GM12878 (cell line): ENCODE results near the gene ELMOD3. TPM values are rescaled to one million over a fixed set of nuclear protein-coding genes. Genes with fewer than 3 reads are reported as not detected.

Experiments used
- ATAC-seq: fragments of 200-7000 bp; cut with Tn5 transposase; 3 replicates; pipeline ENCODE4 v1.9.1; 2020; ENCODE audit warnings: mild to moderate bottlenecking, moderate library complexity
- BruUV-seq: library from RNA; stranded (reverse); fragments of 400-500 nt; replicated peaks from 2 replicates; lab custom pipeline; 2021; lab: Mats Ljungman, UMichigan
- CTCF ChIA-PET: fragments of 300-600 bp; sonication (Branson Sonifier 250); formaldehyde crosslinking; extraction: SDS; loops from one replicate; lab custom pipeline; 2021; ENCODE audit warnings: inconsistent platforms; lab: Yijun Ruan, JAX
- POLR2A ChIA-PET: fragments of 350-600 bp; formaldehyde crosslinking; extraction: SDS; loops from one replicate; lab custom pipeline; 2021; ENCODE audit warnings: inconsistent platforms; lab: Charles Lee
- RAD21 ChIA-PET: fragments of 300-600 bp; sonication (Branson Sonifier 250); formaldehyde crosslinking; loops from one replicate; lab custom pipeline; 2023; ENCODE audit warnings: antibody characterized with exemption; ENCODE audit not compliant: unreplicated experiment; lab: Charles Lee
- SMC1A ChIA-PET: fragments of 300-600 bp; sonication (Branson Sonifier 250); formaldehyde crosslinking; loops from one replicate; lab custom pipeline; 2023; ENCODE audit not compliant: unreplicated experiment, uncharacterized antibody; lab: Charles Lee
- DNase-seq: peaks from one replicate; pipeline ENCODE4 v3.0.0-alpha.2; 2011; ENCODE audit warnings: low read depth, low spot score
- FAIRE-seq: peaks from 3 replicates; lab custom pipeline; 2011; peaks lifted over from hg19 to GRCh38; lab: Jason Lieb, UNC
- H2AFZ ChIP-seq: 2 replicates; pipeline ENCODE4 v1.6.0; 2011; ENCODE audit warnings: low read depth, low read length, control low read depth; ENCODE audit not compliant: control insufficient read depth
- H3K27ac ChIP-seq: 2 replicates; pipeline ENCODE4 v1.5.1; 2011; ENCODE audit warnings: control low read depth; ENCODE audit not compliant: control insufficient read depth, insufficient read depth
- H3K27me3 ChIP-seq, 2 experiments: replicated peaks in 1 of 2; 2 replicates each; pipeline versions ENCODE4 v1.6.0 to v1.6.1; 2011; ENCODE audit warnings: low read length in 1 of 2; ENCODE audit not compliant: control insufficient read depth in 2 of 2, insufficient read depth in 2 of 2
- H3K36me3 ChIP-seq, 2 experiments: 2 replicates each; pipeline ENCODE4 v1.5.1; 2011; ENCODE audit warnings: low read length in 1 of 2; ENCODE audit not compliant: control insufficient read depth in 2 of 2, insufficient read depth in 2 of 2
- H3K4me1 ChIP-seq: 2 replicates; pipeline ENCODE4 v1.6.1; 2011; ENCODE audit warnings: mild to moderate bottlenecking, low read length, moderate library complexity, mixed read lengths; ENCODE audit not compliant: control insufficient read depth, insufficient read depth
- H3K4me2 ChIP-seq: 2 replicates; pipeline ENCODE4 v1.6.0; 2011; ENCODE audit warnings: control low read depth; ENCODE audit not compliant: control insufficient read depth, insufficient read depth
- H3K4me3 ChIP-seq: fragments of 200-600 bp; sonication (generic); 2 replicates; pipeline ENCODE4 v1.5.1; 2016
- H3K79me2 ChIP-seq: 2 replicates; pipeline ENCODE4 v1.6.0; 2011; ENCODE audit warnings: low read length; ENCODE audit not compliant: control insufficient read depth, insufficient read depth
- H3K9ac ChIP-seq: 2 replicates; pipeline ENCODE4 v1.8.0; 2011; ENCODE audit warnings: low read length, control low read depth, mixed read lengths; ENCODE audit not compliant: control insufficient read depth, insufficient read depth
- H3K9me3 ChIP-seq: replicated peaks from 3 replicates; pipeline ENCODE4 v1.5.1; 2011; ENCODE audit warnings: mild to moderate bottlenecking, low read length; ENCODE audit not compliant: control insufficient read depth, insufficient read depth
- H4K20me1 ChIP-seq: 2 replicates; pipeline ENCODE4 v1.6.0; 2011; ENCODE audit not compliant: control insufficient read depth, insufficient read depth
- BHLHE40 ChIP-seq, 2 experiments: fragments of 450-650 bp in 1 of 2; IDR thresholded peaks; 2 replicates each; pipeline ENCODE4 v1.6.1; 2011 to 2017; ENCODE audit warnings: low read depth in 2 of 2, borderline replicate concordance in 1 of 2, improper control_type of control experiment in 1 of 2, low read length in 1 of 2, mild to moderate bottlenecking in 1 of 2
- CBFB ChIP-seq: IDR thresholded peaks from 2 replicates; pipeline ENCODE4 v1.6.1; 2016; ENCODE audit warnings: antibody characterized with exemption, low read depth
- EED ChIP-seq: sonication (generic); IDR thresholded peaks from 2 replicates; pipeline ENCODE4 v1.6.1; 2016; ENCODE audit warnings: antibody characterized with exemption, low read depth
- ETV6 ChIP-seq, 2 experiments: fragments of 450-650 bp in 1 of 2; IDR thresholded peaks in 1 of 2; conservative IDR thresholded peaks in 1 of 2; 2 replicates each; pipeline ENCODE4 v1.6.1; 2014; ENCODE audit warnings: antibody characterized with exemption in 1 of 2, borderline replicate concordance in 1 of 2, low read depth in 1 of 2, mild to moderate bottlenecking in 1 of 2, moderate library complexity in 1 of 2
- KDM1A ChIP-seq: fragments of 200-600 bp; sonication (generic); IDR thresholded peaks from 2 replicates; pipeline ENCODE4 v1.6.1; 2016; ENCODE audit warnings: borderline replicate concordance
- NR2C2 ChIP-seq: IDR thresholded peaks from 2 replicates; pipeline ENCODE4 v1.6.1; 2011; ENCODE audit warnings: borderline replicate concordance, low read depth; ENCODE audit not compliant: control insufficient read depth, insufficient read length
- NR2F1 ChIP-seq: fragments of 450-650 bp; conservative IDR thresholded peaks from 2 replicates; pipeline ENCODE4 v1.6.1; 2017; ENCODE audit warnings: mild to moderate bottlenecking
- SREBF1 ChIP-seq: IDR thresholded peaks from 2 replicates; pipeline ENCODE4 v1.6.1; 2012; ENCODE audit warnings: mild to moderate bottlenecking, low read length
- WGBS: methylation state at CpG from one replicate; pipeline ENCODE4 v1.1.6; 2016; ENCODE audit warnings: low lambda C conversion rate; ENCODE audit not compliant: insufficient replicate concordance, insufficient coverage; ENCODE audit errors: missing lambda C conversion rate; 5-methylcytosine and 5-hydroxymethylcytosine counted together
- in situ Hi-C: fragments of 300-500 bp; cut with MboI; formaldehyde crosslinking; loops from 9 replicates; pipeline ENCODE4 v1.14.3; 2018; ENCODE audit warnings: mixed read lengths
- intact Hi-C: fragments of 100-400 bp; cut with micrococcal nuclease; formaldehyde crosslinking; loops from one replicate; pipeline ENCODE4 v1.14.2; 2022; ENCODE audit not compliant: unreplicated experiment
- polyA plus RNA-seq, 11 experiments: library from polyadenylated mRNA; depleted of rRNA in 4 of 11; unstranded in 6 of 11; stranded (reverse) in 5 of 11; fragments of >200 nt; fragmentation: Nextera tagmentation in 4 of 11; fragmentation: Illumina TruSeq in 1 of 11; extraction: Ambion mirVana in 4 of 11; extraction: Trizol in 1 of 11; gene quantifications; 1 replicate in 1 of 11; 2 replicates in 10 of 11; pipeline versions ENCODE4 v1.2.1 to v1.2.3, GENCODE V29; 2011 to 2016; ENCODE audit warnings: inconsistent platforms in 2 of 11, missing spikeins in 2 of 11, low read depth in 1 of 11
- total RNA-seq, 4 experiments: library from RNA; depleted of rRNA in 3 of 4; stranded (reverse); fragments of >200 nt in 3 of 4; fragmentation: Illumina TruSeq in 1 of 4; extraction: Trizol in 1 of 4; gene quantifications; 2 replicates each; pipeline versions ENCODE4 v1.2.1 to v1.2.3, GENCODE V29; 2013 to 2021
- TF ChIP-seq, protein P1 (sequence below): fragments of 450-650 bp; IDR thresholded peaks from 2 replicates; pipeline ENCODE4 v1.6.1; 2017; ENCODE audit warnings: mild to moderate bottlenecking
- TF ChIP-seq, protein P2 (sequence below): fragments of 450-650 bp; conservative IDR thresholded peaks from 2 replicates; pipeline ENCODE4 v1.6.1; 2017; ENCODE audit warnings: mild to moderate bottlenecking, moderate library complexity
- TF ChIP-seq, protein P3 (sequence below): fragments of 450-650 bp; IDR thresholded peaks from 2 replicates; pipeline ENCODE4 v1.6.1; 2017; ENCODE audit warnings: mild to moderate bottlenecking, moderate library complexity

Gene ELMOD3
- total and polyA plus RNA-seq, 10 of the 15 experiments (the other 5 are each of a cell fraction or from before 2014, with no cell fraction given): 1.2 to 19.1 (median 12.5) TPM

DNA sequence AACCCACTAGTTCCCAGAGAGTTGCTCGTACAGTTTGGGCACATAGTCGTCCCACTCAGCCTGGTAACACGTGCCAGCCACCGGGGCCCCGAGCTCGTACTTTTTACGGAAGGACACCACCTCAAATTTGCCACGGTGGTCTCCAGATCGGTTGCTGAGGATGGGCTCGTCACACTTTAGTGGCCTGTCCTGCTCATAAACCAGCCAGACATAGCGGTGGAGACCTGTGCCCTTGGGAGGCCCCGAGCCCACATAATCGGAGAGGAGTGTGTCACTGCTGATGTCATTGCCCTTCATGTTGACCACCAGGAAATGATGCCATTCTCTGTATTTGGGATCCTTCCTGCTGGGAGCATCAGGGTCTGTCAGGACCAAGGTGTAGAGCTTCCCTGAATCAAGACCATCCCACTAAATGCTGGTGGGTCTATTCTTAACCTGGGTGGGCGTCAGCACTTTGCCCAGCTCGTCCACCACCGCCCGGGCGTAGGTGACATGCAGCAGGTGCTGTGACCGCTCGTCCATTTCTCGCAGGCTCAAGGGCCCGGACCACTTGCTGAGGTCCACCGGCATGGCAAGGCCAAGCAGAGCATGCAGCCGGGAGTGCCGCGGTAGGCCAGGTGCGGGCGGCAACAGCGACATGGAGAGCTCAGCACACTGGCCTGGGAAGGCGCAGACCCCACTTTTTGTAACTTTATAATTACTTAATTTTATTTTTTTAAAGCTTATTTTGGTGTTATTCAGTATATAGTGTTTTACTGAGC, 13.1 kb upstream of the ELMOD3 start (continued):
- TF ChIP-seq, protein P1, sequence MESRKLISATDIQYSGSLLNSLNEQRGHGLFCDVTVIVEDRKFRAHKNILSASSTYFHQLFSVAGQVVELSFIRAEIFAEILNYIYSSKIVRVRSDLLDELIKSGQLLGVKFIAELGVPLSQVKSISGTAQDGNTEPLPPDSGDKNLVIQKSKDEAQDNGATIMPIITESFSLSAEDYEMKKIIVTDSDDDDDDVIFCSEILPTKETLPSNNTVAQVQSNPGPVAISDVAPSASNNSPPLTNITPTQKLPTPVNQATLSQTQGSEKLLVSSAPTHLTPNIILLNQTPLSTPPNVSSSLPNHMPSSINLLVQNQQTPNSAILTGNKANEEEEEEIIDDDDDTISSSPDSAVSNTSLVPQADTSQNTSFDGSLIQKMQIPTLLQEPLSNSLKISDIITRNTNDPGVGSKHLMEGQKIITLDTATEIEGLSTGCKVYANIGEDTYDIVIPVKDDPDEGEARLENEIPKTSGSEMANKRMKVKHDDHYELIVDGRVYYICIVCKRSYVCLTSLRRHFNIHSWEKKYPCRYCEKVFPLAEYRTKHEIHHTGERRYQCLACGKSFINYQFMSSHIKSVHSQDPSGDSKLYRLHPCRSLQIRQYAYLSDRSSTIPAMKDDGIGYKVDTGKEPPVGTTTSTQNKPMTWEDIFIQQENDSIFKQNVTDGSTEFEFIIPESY: no peak
- TF ChIP-seq NR2C2 (no peak), SREBF1 (no peak), KDM1A (no peak), EED (no peak), BHLHE40 (IDR thresholded peaks at IDR 0.05; ENCODE audit: borderline replicate concordance in 1 of 2, low read depth in 2 of 2, low read length in 1 of 2) (no peak), CBFB (no peak)
- TF ChIP-seq, protein P2, sequence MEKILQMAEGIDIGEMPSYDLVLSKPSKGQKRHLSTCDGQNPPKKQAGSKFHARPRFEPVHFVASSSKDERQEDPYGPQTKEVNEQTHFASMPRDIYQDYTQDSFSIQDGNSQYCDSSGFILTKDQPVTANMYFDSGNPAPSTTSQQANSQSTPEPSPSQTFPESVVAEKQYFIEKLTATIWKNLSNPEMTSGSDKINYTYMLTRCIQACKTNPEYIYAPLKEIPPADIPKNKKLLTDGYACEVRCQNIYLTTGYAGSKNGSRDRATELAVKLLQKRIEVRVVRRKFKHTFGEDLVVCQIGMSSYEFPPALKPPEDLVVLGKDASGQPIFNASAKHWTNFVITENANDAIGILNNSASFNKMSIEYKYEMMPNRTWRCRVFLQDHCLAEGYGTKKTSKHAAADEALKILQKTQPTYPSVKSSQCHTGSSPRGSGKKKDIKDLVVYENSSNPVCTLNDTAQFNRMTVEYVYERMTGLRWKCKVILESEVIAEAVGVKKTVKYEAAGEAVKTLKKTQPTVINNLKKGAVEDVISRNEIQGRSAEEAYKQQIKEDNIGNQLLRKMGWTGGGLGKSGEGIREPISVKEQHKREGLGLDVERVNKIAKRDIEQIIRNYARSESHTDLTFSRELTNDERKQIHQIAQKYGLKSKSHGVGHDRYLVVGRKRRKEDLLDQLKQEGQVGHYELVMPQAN: no peak

DNA sequence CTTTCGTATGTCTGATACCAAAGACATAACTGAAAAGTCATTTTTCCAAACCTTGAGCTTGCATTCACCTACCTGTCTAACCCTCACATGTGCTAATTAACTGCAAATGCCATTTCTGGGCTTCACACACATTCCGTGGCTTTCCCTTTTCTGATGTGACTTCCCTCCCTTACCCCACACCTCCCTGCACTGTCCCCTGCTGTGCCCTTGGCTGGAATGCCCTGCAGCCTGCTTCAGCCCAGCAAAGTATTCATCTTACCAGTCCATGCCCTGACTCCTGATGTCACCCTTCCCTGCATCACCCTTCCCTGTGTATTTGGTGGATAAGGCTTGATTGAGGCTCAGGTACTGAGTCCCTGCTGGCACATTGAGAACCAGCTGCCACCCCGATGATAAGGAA, 12.4 kb upstream of the ELMOD3 start:
- H3K4me2 ChIP-seq: no peak overlapping the region
- no TSS peak for BruUV-seq
- no peak overlapping the region for H2AFZ ChIP-seq
- no peaks in the 10 kb centered on the region for H3K79me2 ChIP-seq
- H3K9ac ChIP-seq: no peak overlapping the region
- ChIA-PET SMC1A (interaction anchor here (1.1 kb wide), 1 partner anchor 9 kb away, joined by 4 read pairs; no protein-coding TSS in a partner anchor), POLR2A (no interaction called here), CTCF (no interaction called here), RAD21 (no interaction called here)
- no peak overlapping the region for H3K4me3 ChIP-seq
- H4K20me1 ChIP-seq: no peaks in the 10 kb centered on the region
- DNase-seq (no peak), ATAC-seq (no peak), FAIRE-seq (no peak)
- intact Hi-C loops: no loop called here
- no peaks in the 10 kb centered on the region for H3K9me3 ChIP-seq
- WGBS: 83% methylated on average over 3 of the region's 3 CpGs
- peaks cover 0 to 5% of the 10 kb centered on the region in 2 experiments; a peak in 3 of 4 replicates for H3K36me3 ChIP-seq
- no peak overlapping the region for H3K27ac ChIP-seq
- H3K27me3 ChIP-seq: no peaks in the 10 kb centered on the region; a peak in 1 of 4 replicates
- no peaks in the 10 kb centered on the region for H3K4me1 ChIP-seq
- in situ Hi-C loops: no loop called here
- TF ChIP-seq, protein P3, sequence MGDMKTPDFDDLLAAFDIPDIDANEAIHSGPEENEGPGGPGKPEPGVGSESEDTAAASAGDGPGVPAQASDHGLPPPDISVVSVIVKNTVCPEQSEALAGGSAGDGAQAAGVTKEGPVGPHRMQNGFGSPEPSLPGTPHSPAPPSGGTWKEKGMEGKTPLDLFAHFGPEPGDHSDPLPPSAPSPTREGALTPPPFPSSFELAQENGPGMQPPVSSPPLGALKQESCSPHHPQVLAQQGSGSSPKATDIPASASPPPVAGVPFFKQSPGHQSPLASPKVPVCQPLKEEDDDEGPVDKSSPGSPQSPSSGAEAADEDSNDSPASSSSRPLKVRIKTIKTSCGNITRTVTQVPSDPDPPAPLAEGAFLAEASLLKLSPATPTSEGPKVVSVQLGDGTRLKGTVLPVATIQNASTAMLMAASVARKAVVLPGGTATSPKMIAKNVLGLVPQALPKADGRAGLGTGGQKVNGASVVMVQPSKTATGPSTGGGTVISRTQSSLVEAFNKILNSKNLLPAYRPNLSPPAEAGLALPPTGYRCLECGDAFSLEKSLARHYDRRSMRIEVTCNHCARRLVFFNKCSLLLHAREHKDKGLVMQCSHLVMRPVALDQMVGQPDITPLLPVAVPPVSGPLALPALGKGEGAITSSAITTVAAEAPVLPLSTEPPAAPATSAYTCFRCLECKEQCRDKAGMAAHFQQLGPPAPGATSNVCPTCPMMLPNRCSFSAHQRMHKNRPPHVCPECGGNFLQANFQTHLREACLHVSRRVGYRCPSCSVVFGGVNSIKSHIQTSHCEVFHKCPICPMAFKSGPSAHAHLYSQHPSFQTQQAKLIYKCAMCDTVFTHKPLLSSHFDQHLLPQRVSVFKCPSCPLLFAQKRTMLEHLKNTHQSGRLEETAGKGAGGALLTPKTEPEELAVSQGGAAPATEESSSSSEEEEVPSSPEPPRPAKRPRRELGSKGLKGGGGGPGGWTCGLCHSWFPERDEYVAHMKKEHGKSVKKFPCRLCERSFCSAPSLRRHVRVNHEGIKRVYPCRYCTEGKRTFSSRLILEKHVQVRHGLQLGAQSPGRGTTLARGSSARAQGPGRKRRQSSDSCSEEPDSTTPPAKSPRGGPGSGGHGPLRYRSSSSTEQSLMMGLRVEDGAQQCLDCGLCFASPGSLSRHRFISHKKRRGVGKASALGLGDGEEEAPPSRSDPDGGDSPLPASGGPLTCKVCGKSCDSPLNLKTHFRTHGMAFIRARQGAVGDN: no peak
- TF ChIP-seq NR2F1 (no peak), ETV6 (conservative IDR thresholded peaks at IDR 0.05 in 1 of 2, IDR thresholded peaks at IDR 0.05 in 1 of 2; ENCODE audit: borderline replicate concordance in 1 of 2, low read depth in 1 of 2) (no peak)
